Measurements from ENCODE around the gene ADARB1.

ADARB1 gene

GRCh38 chr21:45147473-45148315 is 73.3 kb downstream of the ADARB1 start:
- Histone ChIP-seq H3K9me3 (ENCODE audit: low read length) (no peaks in the 10 kb centered on the region), H3K79me2 (ENCODE audit: insufficient read depth, low read length) (no peaks in the 10 kb centered on the region), H3K36me3 (ENCODE audit: insufficient read depth, low read length) (no peaks in the 10 kb centered on the region), H3K9ac (ENCODE audit: low read length) (no peak overlapping the region), H3K27me3 (ENCODE audit: insufficient read depth, low read length) (no peaks in the 10 kb centered on the region; the same call in 1 of the 2 replicates), H3K4me2 (ENCODE audit: low read length) (no peak overlapping the region), H3F3A (ENCODE audit: insufficient read depth, low read length) (no peaks in the 10 kb centered on the region), H3K4me1 (ENCODE audit: insufficient read depth, low read length, severe bottlenecking) (peaks cover 5% of the 10 kb centered on the region), H3K4me3 (ENCODE audit: low read depth, low read length, poor library complexity, severe bottlenecking) (no peak overlapping the region), H3K27ac (ENCODE audit: low read depth, low read length, poor library complexity, severe bottlenecking) (no peak overlapping the region), H4K20me1 (ENCODE audit: insufficient read depth, low read length) (no peaks in the 10 kb centered on the region), H2AFZ (ENCODE audit: low read length) (no peak overlapping the region), H3K9me2 (ENCODE audit: low read depth, low read length) (no peaks in the 10 kb centered on the region)
- TF ChIP-seq EZH2 (IDR thresholded peaks at IDR 0.05; ENCODE audit: borderline replicate concordance, low read length): no peak
- TF ChIP-seq, protein P1, sequence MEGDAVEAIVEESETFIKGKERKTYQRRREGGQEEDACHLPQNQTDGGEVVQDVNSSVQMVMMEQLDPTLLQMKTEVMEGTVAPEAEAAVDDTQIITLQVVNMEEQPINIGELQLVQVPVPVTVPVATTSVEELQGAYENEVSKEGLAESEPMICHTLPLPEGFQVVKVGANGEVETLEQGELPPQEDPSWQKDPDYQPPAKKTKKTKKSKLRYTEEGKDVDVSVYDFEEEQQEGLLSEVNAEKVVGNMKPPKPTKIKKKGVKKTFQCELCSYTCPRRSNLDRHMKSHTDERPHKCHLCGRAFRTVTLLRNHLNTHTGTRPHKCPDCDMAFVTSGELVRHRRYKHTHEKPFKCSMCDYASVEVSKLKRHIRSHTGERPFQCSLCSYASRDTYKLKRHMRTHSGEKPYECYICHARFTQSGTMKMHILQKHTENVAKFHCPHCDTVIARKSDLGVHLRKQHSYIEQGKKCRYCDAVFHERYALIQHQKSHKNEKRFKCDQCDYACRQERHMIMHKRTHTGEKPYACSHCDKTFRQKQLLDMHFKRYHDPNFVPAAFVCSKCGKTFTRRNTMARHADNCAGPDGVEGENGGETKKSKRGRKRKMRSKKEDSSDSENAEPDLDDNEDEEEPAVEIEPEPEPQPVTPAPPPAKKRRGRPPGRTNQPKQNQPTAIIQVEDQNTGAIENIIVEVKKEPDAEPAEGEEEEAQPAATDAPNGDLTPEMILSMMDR (IDR thresholded peaks at IDR 0.05; ENCODE audit: low read length): no peak

GRCh38 chr21:45148316-45148990 is 74.1 kb downstream of the ADARB1 start:
- H3K4me3 ChIP-seq (ENCODE audit: low read depth, low read length, poor library complexity, severe bottlenecking): no peak overlapping the region
- H3K36me3 ChIP-seq (ENCODE audit: insufficient read depth, low read length): no peaks in the 10 kb centered on the region
- no peaks in the 10 kb centered on the region for H3K9me3 ChIP-seq (ENCODE audit: low read length)
- no peaks in the 10 kb centered on the region for H3K9me2 ChIP-seq (ENCODE audit: low read depth, low read length)
- H3K4me2 ChIP-seq (ENCODE audit: low read length): no peak overlapping the region
- TF ChIP-seq, protein P1 (IDR thresholded peaks at IDR 0.05; ENCODE audit: low read length): no peak
- no peak for TF ChIP-seq EZH2 (IDR thresholded peaks at IDR 0.05; ENCODE audit: borderline replicate concordance, low read length)
- H3K4me1 ChIP-seq (ENCODE audit: insufficient read depth, low read length, severe bottlenecking): peaks cover 5% of the 10 kb centered on the region
- H3K27ac ChIP-seq (ENCODE audit: low read depth, low read length, poor library complexity, severe bottlenecking): no peak overlapping the region
- no peak overlapping the region for H3K9ac ChIP-seq (ENCODE audit: low read length)
- H4K20me1 ChIP-seq (ENCODE audit: insufficient read depth, low read length): no peaks in the 10 kb centered on the region
- no peaks in the 10 kb centered on the region for H3K79me2 ChIP-seq (ENCODE audit: insufficient read depth, low read length)
- H3F3A ChIP-seq (ENCODE audit: insufficient read depth, low read length): no peaks in the 10 kb centered on the region
- H2AFZ ChIP-seq (ENCODE audit: low read length): no peak overlapping the region
- no peaks in the 10 kb centered on the region; the same call in 1 of the 2 replicates for H3K27me3 ChIP-seq (ENCODE audit: insufficient read depth, low read length)

DNA sequence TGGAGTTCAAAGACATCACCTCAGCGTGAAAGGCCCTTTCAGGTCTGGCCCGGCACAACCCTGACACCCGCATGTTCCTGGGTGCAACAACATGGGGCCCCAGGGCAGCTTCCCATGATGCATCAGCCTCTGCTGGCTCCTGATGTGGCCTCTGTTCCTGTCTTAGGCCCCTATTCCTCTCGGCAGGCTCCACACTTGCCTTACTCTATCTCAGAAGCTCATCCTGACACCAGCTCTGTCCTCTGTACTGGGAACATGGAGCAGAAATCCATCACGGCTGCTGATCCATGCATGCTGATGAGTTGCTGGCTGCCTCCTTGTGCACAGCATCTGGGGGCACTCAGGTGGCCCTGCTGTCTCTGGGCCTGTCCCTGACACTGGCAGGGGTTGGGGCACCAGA is 74.6 kb downstream of the ADARB1 start:
- Histone ChIP-seq H3K4me3 (ENCODE audit: low read depth, low read length, poor library complexity, severe bottlenecking) (no peak overlapping the region), H4K20me1 (ENCODE audit: insufficient read depth, low read length) (no peaks in the 10 kb centered on the region), H3K27me3 (ENCODE audit: insufficient read depth, low read length) (no peaks in the 10 kb centered on the region; the same call in 1 of the 2 replicates), H3K9ac (ENCODE audit: low read length) (no peak overlapping the region), H3K79me2 (ENCODE audit: insufficient read depth, low read length) (no peaks in the 10 kb centered on the region), H3F3A (ENCODE audit: insufficient read depth, low read length) (no peaks in the 10 kb centered on the region), H3K4me2 (ENCODE audit: low read length) (no peak overlapping the region), H2AFZ (ENCODE audit: low read length) (no peak overlapping the region), H3K9me3 (ENCODE audit: low read length) (no peaks in the 10 kb centered on the region), H3K4me1 (ENCODE audit: insufficient read depth, low read length, severe bottlenecking) (peaks cover 5% of the 10 kb centered on the region), H3K36me3 (ENCODE audit: insufficient read depth, low read length) (no peaks in the 10 kb centered on the region), H3K27ac (ENCODE audit: low read depth, low read length, poor library complexity, severe bottlenecking) (no peak overlapping the region), H3K9me2 (ENCODE audit: low read depth, low read length) (no peaks in the 10 kb centered on the region)
- TF ChIP-seq EZH2 (IDR thresholded peaks at IDR 0.05; ENCODE audit: borderline replicate concordance, low read length): no peak
- TF ChIP-seq, protein P1 (IDR thresholded peaks at IDR 0.05; ENCODE audit: low read length): no peak

All from OCI-LY1 (cell line).